Activated T-cell treated with anti-CD3 and anti-CD28 coated beads, Interleukin-2, amount 50 U/mL, for 72 hours (primary cell): ENCODE data around the gene SETSIP. TPM values are rescaled to one million over a fixed set of nuclear protein-coding genes. Genes with fewer than 3 reads are reported as not detected.
"Not testable (repeated sequence)": the region's sequence is repeated elsewhere in the genome, so short reads cannot be mapped to it uniquely, and the experiment has no call there.

Experiments
- ATAC-seq, 2 donors: fragments of 150-1000 bp; cut with Tn5 transposase; replicated peaks in 1 of 2; 2 replicates each; pipeline ENCODE4 v1.10.0; 2021; ENCODE audit warnings: moderate library complexity in 2 of 2, mild to moderate bottlenecking in 1 of 2
- DNase-seq, 2 donors: peaks; one replicate each; pipeline ENCODE4 v3.0.0; 2021 to 2022; ENCODE audit warnings: mixed read lengths in 1 of 2
- H3K27ac Mint-ChIP-seq: one replicate; pipeline ENCODE4 v1.8.0; 2022; ENCODE audit warnings: mild to moderate bottlenecking, moderate library complexity, mixed read lengths
- H3K27me3 Mint-ChIP-seq: one replicate; pipeline ENCODE4 v1.8.0; 2022; ENCODE audit warnings: low read depth, mixed read lengths
- H3K36me3 Mint-ChIP-seq, 2 donors: one replicate each; pipeline ENCODE4 v1.8.0; 2022; ENCODE audit warnings: mixed read lengths in 2 of 2, mild to moderate bottlenecking in 1 of 2; ENCODE audit not compliant: insufficient read depth in 2 of 2
- H3K4me1 Mint-ChIP-seq: one replicate; pipeline ENCODE4 v1.8.0; 2022; ENCODE audit warnings: low read depth, mixed read lengths
- H3K4me3 Mint-ChIP-seq, 2 donors: one replicate each; pipeline ENCODE4 v1.8.0; 2022; ENCODE audit warnings: mild to moderate bottlenecking in 2 of 2, mixed read lengths in 2 of 2, moderate library complexity in 2 of 2
- H3K9me3 Mint-ChIP-seq, 2 donors: one replicate each; pipeline ENCODE4 v1.8.0; 2022; ENCODE audit warnings: mixed read lengths in 2 of 2
- total RNA-seq, 2 donors: library from RNA; stranded (reverse); gene quantifications; one replicate each; pipeline ENCODE4 v1.2.3, GENCODE V29; 2022

Gene SETSIP
- total RNA-seq, 2 donors from 2014 or later: not detected

DNA sequence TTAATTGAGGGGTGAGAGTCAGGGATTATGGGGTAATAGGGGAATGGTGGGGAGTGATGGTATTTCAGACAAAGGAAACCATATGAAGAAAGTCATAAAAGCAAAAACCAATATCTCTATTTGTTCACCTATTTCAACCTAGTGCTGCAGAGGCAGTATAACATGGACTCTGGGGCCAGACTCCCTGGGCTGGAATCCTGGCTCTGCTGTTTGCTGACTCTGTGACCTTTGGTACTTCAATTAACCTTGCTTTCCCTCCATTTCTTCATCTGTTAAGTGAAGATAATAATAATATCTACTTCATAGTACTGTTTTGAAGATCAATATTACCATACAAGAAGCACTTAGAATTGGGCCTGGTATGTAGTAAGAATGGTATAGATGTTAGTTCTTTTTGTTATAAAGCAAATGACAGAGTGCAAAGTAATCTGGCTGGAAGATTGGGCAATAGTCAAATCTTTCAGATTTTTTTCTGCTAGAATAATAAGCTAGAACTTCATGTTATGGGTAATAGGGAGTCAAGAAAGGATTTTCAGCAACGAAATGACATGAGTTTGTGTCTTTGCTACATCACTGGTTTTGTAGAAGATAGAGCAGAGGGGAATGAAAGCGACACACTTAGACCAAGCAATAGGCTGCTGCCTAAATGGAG is 36.4 kb downstream of the SETSIP start:
- Mint-ChIP-seq H3K4me1 (no peaks in the 10 kb centered on the region), H3K36me3 (no peaks in the 10 kb centered on the region), H3K27me3 (peaks cover 7% of the 10 kb centered on the region), H3K27ac (no peak overlapping the region), H3K9me3 (no peaks in the 10 kb centered on the region), H3K4me3 (no peak overlapping the region)
- DNase-seq: no peak
- no peak for ATAC-seq

DNA sequence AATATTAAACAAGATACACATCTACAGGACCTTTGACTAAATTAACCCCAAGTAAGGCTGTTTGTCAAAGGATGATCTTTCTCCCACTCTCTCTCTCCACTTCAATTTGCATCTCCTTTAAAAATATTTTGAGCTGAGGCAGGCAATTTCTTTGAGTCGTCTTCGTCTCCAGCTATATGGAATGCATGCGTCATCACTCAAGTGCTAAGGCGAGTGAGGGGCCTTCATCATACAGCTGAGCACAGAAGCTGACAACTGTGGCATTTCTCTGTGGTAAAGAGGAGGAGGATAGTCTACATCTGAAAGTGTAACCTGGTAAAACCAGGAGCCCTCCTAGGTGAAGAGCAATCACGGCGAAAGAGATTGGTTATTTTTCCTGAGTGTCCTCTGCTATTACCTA is 37.8 kb downstream of the SETSIP start:
- H3K36me3 Mint-ChIP-seq: no peaks in the 10 kb centered on the region
- H3K4me3 Mint-ChIP-seq: no peak overlapping the region
- H3K27me3 Mint-ChIP-seq: peaks cover 7% of the 10 kb centered on the region
- ATAC-seq (no peak), DNase-seq (no peak)
- no peaks in the 10 kb centered on the region for H3K9me3 Mint-ChIP-seq
- H3K4me1 Mint-ChIP-seq: no peaks in the 10 kb centered on the region
- no peak overlapping the region for H3K27ac Mint-ChIP-seq

DNA sequence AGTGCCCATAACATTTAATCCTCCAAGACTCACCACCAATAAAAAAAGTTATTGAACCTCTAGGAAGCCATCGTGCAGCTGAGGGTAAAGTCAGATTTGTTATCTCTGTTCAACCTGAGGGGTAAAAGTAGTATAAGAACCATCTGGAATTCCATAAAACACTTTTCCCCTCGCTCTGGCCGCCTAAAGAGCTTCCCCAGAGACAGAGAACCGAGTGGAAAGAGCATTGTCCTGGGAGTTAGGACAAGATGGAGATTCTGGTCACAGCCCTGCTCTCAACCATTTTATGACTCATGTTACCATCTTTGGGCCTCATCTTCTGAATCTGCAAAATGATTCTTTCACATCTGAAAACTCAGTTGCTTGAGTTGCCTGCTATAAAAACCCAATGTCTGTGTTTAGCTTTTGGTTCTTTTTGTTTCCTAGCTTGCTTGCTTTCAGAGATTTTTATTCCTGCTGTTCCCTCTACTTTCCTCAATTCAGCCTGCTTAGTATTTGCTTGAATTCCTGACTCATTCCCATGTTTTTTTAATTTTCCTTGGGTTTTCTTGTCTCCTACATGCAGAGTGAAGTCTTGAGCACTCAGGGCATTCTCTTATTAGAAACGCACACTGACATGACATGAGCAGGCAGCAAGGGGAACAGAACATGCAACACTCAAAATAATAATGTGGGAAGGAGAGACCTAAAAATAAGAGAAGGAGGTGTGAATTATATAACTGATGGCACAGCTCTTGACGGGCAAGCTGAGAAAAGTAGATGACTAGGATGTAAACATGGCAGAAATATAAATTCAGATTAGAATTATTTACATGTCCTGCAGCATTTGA is 43.7 kb downstream of the SETSIP start:
- Mint-ChIP-seq H3K27me3 (peaks cover 32% of the 10 kb centered on the region), H3K4me3 (no peak overlapping the region), H3K36me3 (peaks cover 0 to 1% of the 10 kb centered on the region in 2 donors), H3K9me3 (no peaks in the 10 kb centered on the region), H3K27ac (no peak overlapping the region), H3K4me1 (peaks cover 19% of the 10 kb centered on the region)
- ATAC-seq: no peak
- no peak for DNase-seq

DNA sequence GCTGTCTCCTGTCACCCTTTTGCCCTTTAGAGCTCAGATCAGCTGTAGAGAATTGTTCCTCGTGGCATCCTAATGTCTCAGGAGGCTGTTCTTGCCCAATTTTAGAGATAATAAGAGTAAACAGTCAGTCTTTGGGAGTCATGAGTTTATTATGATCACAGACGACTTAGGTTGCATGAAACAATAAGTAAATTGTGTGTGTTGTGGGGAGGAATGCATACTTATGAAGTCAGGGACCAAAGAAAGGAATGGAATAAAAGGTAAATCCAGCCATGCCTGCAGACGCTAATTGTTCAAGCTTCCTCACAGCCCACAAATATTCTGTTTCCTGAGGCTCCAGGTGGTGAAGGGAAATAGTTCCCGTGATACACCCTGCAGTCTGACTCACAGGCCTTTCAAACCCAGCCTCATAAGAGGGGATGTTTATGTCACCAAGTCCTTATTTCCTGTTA is 44.5 kb downstream of the SETSIP start:
- ATAC-seq (peak; percentile 51 to 59), DNase-seq (peak in 1 of 2 donors; percentile 4)
- Mint-ChIP-seq H3K4me1 (peaks cover 19% of the 10 kb centered on the region), H3K9me3 (no peaks in the 10 kb centered on the region), H3K27me3 (peaks cover 28% of the 10 kb centered on the region), H3K4me3 (peak overlapping the region; percentile 80 to 83), H3K36me3 (peaks cover 0 to 1% of the 10 kb centered on the region in 2 donors), H3K27ac (no peak overlapping the region)

DNA sequence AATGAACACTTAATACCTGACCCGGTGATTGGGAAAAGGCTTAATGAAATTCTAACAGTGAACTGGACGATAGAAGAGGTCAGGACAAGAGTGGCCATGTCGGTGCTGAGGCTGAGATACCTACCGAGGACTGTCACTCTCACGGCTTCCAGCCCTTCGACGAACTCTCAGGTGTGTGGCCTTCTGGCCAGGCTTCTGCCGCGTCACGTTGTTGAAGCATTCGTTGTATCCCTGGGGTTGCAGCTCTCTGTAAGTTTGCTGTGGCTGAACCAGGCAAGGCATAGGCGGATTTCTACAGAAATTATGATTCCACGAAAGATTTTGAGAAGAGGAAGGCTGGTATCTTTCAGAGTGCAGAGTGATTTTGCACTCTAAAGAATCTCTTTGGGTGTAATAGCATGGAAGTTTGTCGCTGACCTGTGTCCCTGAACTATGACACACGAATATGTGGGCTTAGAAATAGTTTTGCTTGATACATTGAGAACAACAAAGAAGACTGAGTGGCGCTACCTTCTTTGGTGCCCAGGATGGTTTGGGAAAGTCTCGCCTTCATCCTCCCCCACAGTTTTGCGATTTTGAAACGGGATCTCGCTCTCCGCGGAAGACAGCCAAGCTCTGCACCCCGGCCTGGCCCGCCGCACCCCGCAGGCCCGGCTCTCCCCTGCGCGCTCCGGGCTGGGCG is 45.8 kb downstream of the SETSIP start:
- no peak for ATAC-seq
- peaks cover 24% of the 10 kb centered on the region for H3K27me3 Mint-ChIP-seq
- peaks cover 19% of the 10 kb centered on the region for H3K4me1 Mint-ChIP-seq
- H3K27ac Mint-ChIP-seq: no peak overlapping the region
- no peak for DNase-seq
- H3K4me3 Mint-ChIP-seq: peak overlapping the region; percentile 80 to 81
- H3K9me3 Mint-ChIP-seq: no peaks in the 10 kb centered on the region
- peaks cover 0 to 1% of the 10 kb centered on the region in 2 donors for H3K36me3 Mint-ChIP-seq

DNA sequence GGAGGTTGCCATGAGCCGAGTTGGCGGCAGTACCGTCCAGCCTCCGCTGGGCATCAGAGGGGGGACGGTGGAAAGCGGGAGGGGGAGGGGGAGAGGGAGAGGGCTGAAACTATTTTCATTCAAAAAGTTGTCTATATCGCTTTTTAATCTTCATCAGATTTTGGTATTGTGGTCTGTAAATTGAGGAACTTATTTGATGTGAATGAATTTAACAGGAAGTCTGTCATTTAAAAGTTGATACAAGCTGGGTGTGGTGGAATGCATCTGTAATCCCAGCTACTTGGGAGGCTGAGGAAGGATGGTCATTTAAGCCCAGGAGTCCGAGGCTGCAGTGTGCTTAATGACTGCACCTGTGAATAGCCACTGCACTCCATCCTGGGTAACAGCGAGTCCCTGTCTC is 48.4 kb downstream of the SETSIP start:
- peaks cover 0 to 4% of the 10 kb centered on the region in 2 donors for H3K9me3 Mint-ChIP-seq
- peaks cover 0 to 1% of the 10 kb centered on the region in 2 donors for H3K36me3 Mint-ChIP-seq
- no peak for DNase-seq
- no peak overlapping the region for H3K4me3 Mint-ChIP-seq
- H3K4me1 Mint-ChIP-seq: peaks cover 19% of the 10 kb centered on the region
- ATAC-seq: no peak
- H3K27ac Mint-ChIP-seq: no peak overlapping the region
- H3K27me3 Mint-ChIP-seq: peaks cover 24% of the 10 kb centered on the region

DNA sequence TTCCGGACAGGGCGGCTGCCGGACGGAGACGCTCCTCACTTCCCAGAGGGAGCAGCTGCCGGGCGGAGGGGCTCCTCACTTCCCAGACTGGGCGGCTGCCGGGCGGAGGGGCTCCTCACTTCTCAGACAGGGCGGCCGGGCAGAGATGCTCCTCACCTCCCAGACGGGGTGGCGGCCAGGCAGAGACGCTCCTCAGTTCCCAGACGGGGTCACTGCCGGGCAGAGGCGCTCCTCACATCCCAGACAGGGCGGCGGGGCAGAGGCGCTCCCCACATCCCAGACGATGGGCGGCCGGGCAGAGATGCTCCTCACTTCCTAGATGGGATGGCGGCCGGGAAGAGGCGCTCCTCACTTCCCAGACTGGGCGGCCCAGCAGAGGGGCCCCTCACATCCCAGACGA is 49.2 kb downstream of the SETSIP start:
- not testable (repeated sequence) for H3K9me3 Mint-ChIP-seq, DNase-seq, H3K36me3 Mint-ChIP-seq, H3K4me3 Mint-ChIP-seq, ATAC-seq, H3K27ac Mint-ChIP-seq
- H3K27me3 Mint-ChIP-seq: peaks cover 24% of the 10 kb centered on the region
- peaks cover 12% of the 10 kb centered on the region for H3K4me1 Mint-ChIP-seq

Other genes with a start within 250 kb of the SETSIP start
- gene TGFBR3, start 189.3 kb downstream of the SETSIP start, total RNA-seq: 1 to 10 TPM; 8.1 to 9.7 TPM
- not detected for gene BRDT, start 126.0 kb downstream of the SETSIP start, total RNA-seq
- under 1 TPM; 0.49 to 0.67 TPM for gene EPHX4, start 45.4 kb downstream of the SETSIP start, total RNA-seq
- gene BTBD8, start 4.9 kb upstream of the SETSIP start, total RNA-seq: 1 to 10 TPM; 3.1 to 3.3 TPM
- not detected for gene C1orf146, start 142.5 kb upstream of the SETSIP start, total RNA-seq
- 10 to 100 TPM; 22.3 to 27.6 TPM for gene GLMN, start 223.6 kb upstream of the SETSIP start, total RNA-seq
- 10 to 100 TPM; 48.4 to 54.3 TPM for gene RPAP2, start 223.6 kb upstream of the SETSIP start, total RNA-seq